Urothelium cell line (cell line): ENCODE data around the gene BUD13.

ENCODE experiments used
- DNase-seq: peaks from one replicate; pipeline ENCODE4 v3.0.0; 2011; ENCODE audit warnings: low spot score, mixed read lengths
- FAIRE-seq: peaks from 2 replicates; lab custom pipeline; 2011; peaks lifted over from hg19 to GRCh38; lab: Jason Lieb, UNC

BUD13 gene

GRCh38 chr11:116720895-116721294 is 51.9 kb downstream of the BUD13 start:
- DNase-seq, result no peak
- FAIRE-seq, result no peak

GRCh38 chr11:116718955-116719501 is 53.8 kb downstream of the BUD13 start:
- FAIRE-seq, result no peak

GRCh38 chr11:116716621-116717020 is 56.2 kb downstream of the BUD13 start:
- DNase-seq (no peak), FAIRE-seq (no peak)

More at GRCh38 chr11:116718955-116719501, 53.8 kb downstream of the BUD13 start:
- no peak for DNase-seq

DNA sequence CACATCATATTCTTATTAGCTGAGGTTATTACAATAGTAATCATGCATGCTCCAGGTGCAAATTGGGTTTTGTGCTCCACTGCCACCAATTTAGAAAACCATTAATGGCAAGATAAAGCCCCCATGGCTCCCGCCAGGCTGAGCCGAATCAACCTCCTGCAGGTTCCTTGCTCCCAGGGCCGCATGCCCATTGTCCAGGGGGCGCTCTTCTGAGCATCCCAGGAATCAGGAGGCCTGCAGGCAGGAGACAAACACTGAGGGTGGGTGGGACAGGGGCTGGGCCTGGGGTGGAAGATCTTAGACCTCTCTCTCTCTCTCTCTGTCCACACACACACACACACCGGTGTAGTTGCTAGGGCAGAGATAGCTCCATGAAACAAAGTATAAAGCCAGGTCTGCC is 57.4 kb downstream of the BUD13 start:
- no peak for DNase-seq
- no peak for FAIRE-seq

DNA sequence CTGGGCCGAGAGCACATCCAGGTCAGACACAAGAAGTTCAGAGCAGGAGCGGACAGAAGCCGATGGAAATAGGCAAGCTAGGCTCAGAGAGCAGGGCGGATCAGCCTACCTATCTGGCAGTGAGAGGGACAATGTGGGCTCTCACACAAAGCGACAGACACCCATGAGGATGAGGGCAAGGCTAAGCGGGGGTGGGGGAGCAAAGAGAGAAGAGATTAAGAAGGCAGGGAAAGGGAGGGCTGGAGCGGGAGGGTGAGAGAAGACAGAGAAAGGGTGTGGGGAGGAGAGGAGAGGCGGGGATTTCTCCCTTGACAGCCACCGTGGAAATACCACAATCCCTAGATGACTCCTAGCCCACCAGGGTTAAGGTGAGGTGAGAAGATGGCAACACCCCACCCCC is 57.9 kb downstream of the BUD13 start:
- DNase-seq, result no peak
- no peak for FAIRE-seq

DNA sequence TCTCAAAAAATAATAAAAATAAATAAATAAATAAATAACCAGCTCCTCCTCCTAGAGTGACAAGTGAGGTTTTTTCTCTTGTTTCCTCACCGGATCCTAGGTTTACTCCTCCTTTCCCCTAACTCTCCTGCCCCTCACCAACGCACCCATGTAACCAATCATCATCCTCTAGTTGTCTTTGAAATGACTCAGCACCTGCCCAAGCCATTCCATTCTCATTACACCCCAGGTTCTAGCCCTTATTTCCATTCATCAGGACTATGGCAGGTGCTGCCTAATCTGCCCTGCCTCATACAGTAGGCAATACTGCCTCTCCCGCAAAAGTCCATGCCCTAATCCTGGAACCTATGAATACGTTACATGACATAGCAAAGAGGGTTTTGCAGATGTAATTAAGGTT is 60.4 kb downstream of the BUD13 start:
- FAIRE-seq, result no peak

GRCh38 chr11:116710762-116711161 is 62.0 kb downstream of the BUD13 start:
- no peak for FAIRE-seq
- no peak for DNase-seq

More for the DNA sequence above, 60.4 kb downstream of the BUD13 start:
- DNase-seq, result no peak

DNA sequence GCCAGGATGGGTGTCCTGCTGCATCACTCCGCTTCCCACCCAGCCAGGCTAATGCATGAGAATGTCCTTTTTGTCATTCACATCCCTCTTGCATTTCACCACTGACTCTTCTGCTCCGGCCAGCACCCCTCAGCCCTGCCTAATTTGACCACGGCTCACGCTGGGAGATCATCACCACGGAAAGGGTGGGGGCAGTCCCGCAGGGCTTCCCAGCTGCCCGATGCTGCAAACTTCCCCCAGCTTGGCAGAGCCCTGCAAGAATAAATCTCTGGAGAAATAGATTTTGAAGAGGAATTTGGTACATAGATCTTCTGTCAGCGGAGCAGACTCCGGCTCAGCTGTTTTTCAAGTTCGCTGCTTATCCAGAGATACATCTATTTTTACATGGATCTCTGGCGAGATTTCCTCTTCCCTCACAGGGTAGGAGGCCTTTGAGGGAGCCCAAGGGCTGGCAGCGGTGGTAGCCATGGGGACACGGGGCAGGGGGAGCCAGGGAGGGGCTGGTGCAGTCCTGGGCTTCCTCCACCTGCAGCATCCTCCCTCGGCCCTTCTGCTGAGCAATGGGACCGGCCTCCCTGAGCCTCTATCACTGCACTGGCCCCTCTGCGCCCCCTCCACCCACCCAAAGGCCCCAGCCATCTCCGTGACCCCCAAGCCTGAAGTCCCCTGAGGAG is 62.6 kb downstream of the BUD13 start:
- FAIRE-seq, result no peak
- DNase-seq, result no peak

- no peak for FAIRE-seq
- no peak for DNase-seq
These were observed 65.0 kb downstream of the BUD13 start for GRCh38 chr11:116707746-116708145.

DNA sequence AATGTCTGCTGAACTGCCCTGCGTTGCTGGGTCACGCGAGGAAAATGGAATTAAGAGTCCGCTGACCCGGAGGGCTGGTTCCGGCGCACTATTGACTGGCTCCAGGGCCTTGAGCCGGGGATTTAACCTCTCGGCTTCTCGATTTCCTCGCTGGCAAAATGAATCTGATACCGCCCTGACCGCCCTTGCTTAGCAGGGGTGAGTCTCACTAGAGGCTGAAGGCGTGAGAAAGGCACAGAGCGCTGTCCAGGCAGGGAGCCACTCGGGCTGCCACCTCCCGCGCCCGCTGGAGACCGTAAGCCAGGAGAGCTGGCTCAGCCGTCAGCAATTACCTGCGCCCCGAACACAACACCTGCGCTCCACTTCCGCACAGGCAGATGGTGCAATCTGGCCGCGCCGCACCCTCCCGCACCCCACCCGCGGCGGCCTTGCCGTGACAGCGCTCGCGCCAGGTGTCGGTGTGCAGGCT is 65.6 kb downstream of the BUD13 start:
- no peak for FAIRE-seq

GRCh38 chr11:116703421-116703820 is 69.4 kb downstream of the BUD13 start:
- no peak for DNase-seq
- no peak for FAIRE-seq

More for the DNA sequence above, 65.6 kb downstream of the BUD13 start:
- no peak for DNase-seq

- DNase-seq (no peak), FAIRE-seq (no peak)
These were observed 69.9 kb downstream of the BUD13 start for GRCh38 chr11:116702772-116703385.

DNA sequence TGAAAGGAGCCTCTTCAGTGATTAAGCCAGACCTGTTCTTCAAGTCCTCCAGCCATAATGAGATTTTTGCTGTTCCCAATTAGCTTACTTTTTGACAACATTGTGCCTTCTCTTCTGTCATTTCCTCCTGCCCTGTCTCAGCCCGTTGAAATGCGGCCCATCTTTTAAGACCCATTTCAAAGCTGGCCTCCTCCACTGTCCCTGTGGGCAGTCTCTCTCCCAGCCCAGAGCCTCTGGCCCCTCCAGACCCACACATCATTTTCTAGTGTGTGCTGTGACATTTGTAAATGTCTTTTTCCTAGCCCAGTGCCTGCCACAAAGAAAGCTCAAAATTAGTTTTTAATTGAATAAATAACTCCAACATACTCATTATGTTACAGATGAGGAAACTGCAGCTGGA is 70.9 kb downstream of the BUD13 start:
- DNase-seq, result no peak
- FAIRE-seq, result no peak

GRCh38 chr11:116701297-116701801 is 71.4 kb downstream of the BUD13 start:
- DNase-seq (no peak), FAIRE-seq (no peak)

- no peak for DNase-seq
- no peak for FAIRE-seq
These were observed 72.1 kb downstream of the BUD13 start for GRCh38 chr11:116700586-116701220.
